ENCODE results near the gene KSR1. TPM values are rescaled to one million over a fixed set of nuclear protein-coding genes. Genes with fewer than 3 reads are reported as not detected.
A peak's percentile ranks its signal among the peaks of the same experiment; 100 is the strongest.

KSR1 gene
- total and polyA plus RNA-seq, 2 of the 8 experiments (the other 6 are each of a cell fraction or from before 2014, with no cell fraction given): 14.1 to 34.7 TPM

- Histone ChIP-seq H4K20me1 (replicated peaks in 1 of 2; ENCODE audit: control insufficient read depth in 1 of 2, insufficient read depth in 2 of 2, low read length in 2 of 2) (peaks cover 0 to 2% of the 10 kb centered on the region in 2 experiments), H3K4me1 (replicated peaks in 1 of 4; ENCODE audit: control insufficient read depth in 3 of 4, insufficient read depth in 4 of 4, low read length in 3 of 4) (0 out of 7 replicates have a peak, but pooled peaks cover 0 to 2% (median 0%) of the 10 kb centered on the region in 4 experiments), H3K79me1 (ENCODE audit: low read depth, low read length) (no peaks in the 10 kb centered on the region), H2BK120ac (replicated peaks; ENCODE audit: low read depth, low read length) (no peak overlapping the region), H3K36me3 (ENCODE audit: control insufficient read depth in 2 of 4, insufficient read depth in 4 of 4, low read length in 3 of 4) (no peaks in the 10 kb centered on the region; a peak in 2 of 8 replicates), H3K9ac (replicated peaks in 1 of 4; ENCODE audit: extremely low read depth in 1 of 4, low read depth in 3 of 4, low read length in 3 of 4) (no peak overlapping the region), H4K5ac (ENCODE audit: insufficient read length, low read depth, low read length) (no peak overlapping the region), H3K23ac (ENCODE audit: insufficient read length) (no peak overlapping the region), H3K56ac (replicated peaks; ENCODE audit: insufficient read length, low read depth, low read length) (no peak overlapping the region), H2BK12ac (ENCODE audit: low read depth, low read length) (no peak overlapping the region), H4K8ac (ENCODE audit: extremely low read depth, insufficient read depth, low read length) (0 out of 2 replicates have a peak overlapping the region, but pooled peaks have one; percentile 31), H2AFZ (ENCODE audit: low read length) (no peak overlapping the region), H3K4me2 (ENCODE audit: insufficient read depth in 1 of 2, low read depth in 2 of 2, low read length in 2 of 2) (no peak overlapping the region), H3K9me3 (ENCODE audit: insufficient read depth in 2 of 2, low read depth in 1 of 2, low read length in 1 of 2) (no peaks in the 10 kb centered on the region), H3K27ac (ENCODE audit: low read depth, low read length) (no peak overlapping the region), H3K23me2 (ENCODE audit: low read depth, low read length) (no peaks in the 10 kb centered on the region), H2BK15ac (ENCODE audit: low read length) (no peak overlapping the region), H3K27me3 (replicated peaks in 1 of 4; ENCODE audit: control insufficient read depth in 3 of 4, extremely low read depth in 1 of 4, insufficient read depth in 3 of 4, low read length in 3 of 4) (no peaks in the 10 kb centered on the region), H4K91ac (replicated peaks; ENCODE audit: insufficient read length, low read length) (no peak overlapping the region), H3K4ac (replicated peaks; ENCODE audit: insufficient read length, low read depth, low read length) (no peak overlapping the region), H3K14ac (ENCODE audit: insufficient read length) (no peak overlapping the region), H3K79me2 (ENCODE audit: control insufficient read depth in 1 of 2, insufficient read depth in 2 of 2, low read length in 2 of 2) (no peaks in the 10 kb centered on the region), H3K18ac (ENCODE audit: extremely low read depth, low read length) (no peak overlapping the region), H2BK5ac (ENCODE audit: low read depth, low read length) (no peak overlapping the region), H2AK5ac (ENCODE audit: low read depth, low read length) (no peak overlapping the region), H3K4me3 (ENCODE audit: extremely low read depth in 1 of 4, insufficient read depth in 2 of 4, low read depth in 3 of 4, low read length in 4 of 4) (no peak overlapping the region), H2BK20ac (ENCODE audit: low read length) (no peak overlapping the region)
- WGBS, 2 experiments (ENCODE audit: extremely low coverage in 1 of 2, insufficient coverage in 1 of 2, insufficient read length in 1 of 2, insufficient replicate concordance in 2 of 2, low coverage in 1 of 2, low lambda C conversion rate in 2 of 2, missing lambda C conversion rate in 1 of 2): 97% methylated on average over 3 of the region's 3 CpGs; no CpG with 5 or more reads in 1 of the 2 experiments
- POLR2A ChIA-PET (ENCODE audit: partially characterized antibody): interaction anchor here (1.0 kb wide), 1 partner anchor 249 kb away, joined by 3 read pairs; no protein-coding TSS in a partner anchor
- CTCF ChIA-PET (ENCODE audit: partially characterized antibody): interaction anchor here (0.8 to 13.3 kb wide), 14 partner anchors 8 to 212 kb away, joined by 3 to 150 read pairs (median 4); partner anchors contain the start of gene KSR1
- DNase-seq (ENCODE audit: low read depth in 1 of 2, low spot score in 2 of 2) (no peak), FAIRE-seq (no peak)
- TF ChIP-seq NRF1 (IDR thresholded peaks at IDR 0.05; ENCODE audit: low read depth, low read length): no peak
- TF ChIP-seq ATF2 (IDR thresholded peaks at IDR 0.05; ENCODE audit: low read length): no peak
- no peak for TF ChIP-seq CEBPB (IDR thresholded peaks at IDR 0.05; ENCODE audit: low read depth, low read length)
- TF ChIP-seq EP300 (IDR thresholded peaks at IDR 0.05; ENCODE audit: borderline replicate concordance in 1 of 2, low read depth in 2 of 2, low read length in 2 of 2): no peak
- TF ChIP-seq CHD2 (IDR thresholded peaks at IDR 0.05; ENCODE audit: low read length): no peak
- no peak for TF ChIP-seq CHD1 (IDR thresholded peaks at IDR 0.05; ENCODE audit: low read depth, low read length)
- TF ChIP-seq CBX8 (IDR thresholded peaks at IDR 0.05; ENCODE audit: borderline replicate concordance, low read depth, low read length): no peak
- TF ChIP-seq HDAC2 (IDR thresholded peaks at IDR 0.05; ENCODE audit: borderline replicate concordance in 1 of 2, low read depth in 2 of 2, low read length in 2 of 2): no peak
- no peak for TF ChIP-seq BCL11A (IDR thresholded peaks at IDR 0.05; ENCODE audit: low read depth in 2 of 2, low read length in 2 of 2)
- no peak for TF ChIP-seq MAX (IDR thresholded peaks at IDR 0.05)
- no peak for TF ChIP-seq POU5F1 (IDR thresholded peaks at IDR 0.05; ENCODE audit: low read depth, low read length)
Measured at GRCh38 chr17:27593857-27594255, 137.6 kb downstream of the KSR1 start.

Measured in H1 (cell line).